Natural killer cell (primary cell): ENCODE results near the gene RPS27A. TPM values are rescaled to one million over a fixed set of nuclear protein-coding genes. Genes with fewer than 3 reads are reported as not detected.
"Not testable (repeated sequence)": the region's sequence is repeated elsewhere in the genome, so short reads cannot be mapped to it uniquely, and the experiment has no call there.

Source experiments
- ATAC-seq, 3 donors: fragments of 150-1000 bp in 2 of 3; fragments of 200-7000 bp in 1 of 3; cut with Tn5 transposase; 1 replicate in 1 of 3; 2 replicates in 2 of 3; pipeline ENCODE4 v1.10.0; 2021; ENCODE audit warnings: mild to moderate bottlenecking in 2 of 3, moderate library complexity in 2 of 3
- DNase-seq, 2 donors: peaks; one replicate each; pipeline versions ENCODE4 v3.0.0 to v3.0.0-alpha.2; 2013 to 2021; ENCODE audit warnings: mixed read lengths in 1 of 2
- H3K27ac ChIP-seq: one replicate; pipeline ENCODE4 v1.5.1; 2013; ENCODE audit warnings: mild to moderate bottlenecking, low read length
- H3K27me3 ChIP-seq: one replicate; pipeline ENCODE4 v1.6.1; 2013; ENCODE audit warnings: low read length; ENCODE audit not compliant: control insufficient read depth, insufficient read depth
- H3K36me3 ChIP-seq: one replicate; pipeline ENCODE4 v1.6.1; 2013; ENCODE audit warnings: low read length; ENCODE audit not compliant: control insufficient read depth, insufficient read depth
- H3K4me1 ChIP-seq: one replicate; pipeline ENCODE4 v1.6.1; 2013; ENCODE audit warnings: low read length; ENCODE audit not compliant: control insufficient read depth, insufficient read depth
- H3K4me3 ChIP-seq: one replicate; pipeline ENCODE4 v1.5.1; 2013; ENCODE audit warnings: low read length
- H3K9me3 ChIP-seq: one replicate; pipeline ENCODE4 v1.6.1; 2013; ENCODE audit warnings: low read length; ENCODE audit not compliant: control insufficient read depth, insufficient read depth
- H3K27ac Mint-ChIP-seq, 2 donors: one replicate each; pipeline ENCODE4 v1.8.0; 2022; ENCODE audit warnings: mild to moderate bottlenecking in 2 of 2, mixed read lengths in 2 of 2, moderate library complexity in 1 of 2
- H3K27me3 Mint-ChIP-seq, 2 donors: one replicate each; pipeline ENCODE4 v1.8.0; 2022; ENCODE audit warnings: low read depth in 2 of 2, mixed read lengths in 2 of 2
- H3K36me3 Mint-ChIP-seq: one replicate; pipeline ENCODE4 v1.8.0; 2022; ENCODE audit warnings: mixed read lengths
- H3K4me1 Mint-ChIP-seq, 2 donors: one replicate each; pipeline ENCODE4 v1.8.0; 2022; ENCODE audit warnings: mixed read lengths in 2 of 2
- H3K4me3 Mint-ChIP-seq: one replicate; pipeline ENCODE4 v1.8.0; 2022; ENCODE audit warnings: mild to moderate bottlenecking, moderate library complexity, mixed read lengths
- H3K9me3 Mint-ChIP-seq, 2 donors: one replicate each; pipeline ENCODE4 v1.8.0; 2022; ENCODE audit warnings: mixed read lengths in 2 of 2
- WGBS: methylation state at CpG from one replicate; pipeline ENCODE4 v1.1.7; 2013; ENCODE audit warnings: missing lambda C conversion rate; ENCODE audit not compliant: insufficient coverage; 5-methylcytosine and 5-hydroxymethylcytosine counted together
- intact Hi-C: fragments of 100-400 bp; cut with micrococcal nuclease; formaldehyde crosslinking; loops from one replicate; pipeline ENCODE4 v1.14.2; 2022
- total RNA-seq, 4 donors: library from RNA; stranded (reverse); fragments of 120-200 nt in 1 of 4; gene quantifications; one replicate each; pipeline versions ENCODE4 v1.2.3 to v1.2.4, GENCODE V29; 2013 to 2022
- TF ChIP-seq, protein P1 (sequence below): fragments of 200-600 bp; IDR thresholded peaks from one replicate; pipeline ENCODE4 v1.8.0; 2022; ENCODE audit warnings: antibody characterized with exemption

Gene RPS27A
- total RNA-seq, 3 donors from 2014 or later (not counting 1 experiment from before 2014, with no cell fraction given), result 830 to 1,009 (median 939) TPM

DNA sequence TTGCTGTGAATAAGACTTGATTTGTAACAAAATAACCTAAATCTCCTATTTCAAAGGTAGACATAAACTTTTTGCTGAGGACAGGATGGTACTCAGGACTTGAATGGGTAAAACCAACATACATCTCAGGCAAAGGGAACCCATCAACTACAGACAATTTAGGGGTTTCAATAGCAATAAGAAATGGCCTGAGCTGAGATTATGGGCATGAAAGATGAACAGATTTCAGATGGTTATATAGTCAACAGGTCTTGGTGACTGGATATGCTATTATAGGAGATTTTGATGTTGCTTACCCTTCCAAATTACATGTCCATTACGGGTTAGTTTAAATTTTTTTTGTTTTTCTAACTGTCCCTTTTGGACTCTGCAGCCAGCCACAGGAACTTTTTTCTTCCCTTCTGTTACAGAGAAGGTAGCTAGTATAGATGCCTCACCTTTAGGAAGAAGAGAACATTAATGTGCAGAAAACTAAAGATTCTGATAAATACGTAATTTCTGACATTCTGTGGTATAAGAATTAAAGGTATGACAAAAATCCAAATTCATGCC lies 4.6 kb downstream of the RPS27A start:
- WGBS, result no CpG with 5 or more reads among the region's 2 CpGs
- no peak for ATAC-seq
- H3K27me3 Mint-ChIP-seq, result no peaks in the 10 kb centered on the region
- H3K9me3 ChIP-seq, result no peaks in the 10 kb centered on the region
- H3K36me3 Mint-ChIP-seq, result peaks cover 6% of the 10 kb centered on the region
- H3K36me3 ChIP-seq, result peaks cover 47% of the 10 kb centered on the region
- H3K27ac ChIP-seq, result no peak overlapping the region
- TF ChIP-seq, protein P1, sequence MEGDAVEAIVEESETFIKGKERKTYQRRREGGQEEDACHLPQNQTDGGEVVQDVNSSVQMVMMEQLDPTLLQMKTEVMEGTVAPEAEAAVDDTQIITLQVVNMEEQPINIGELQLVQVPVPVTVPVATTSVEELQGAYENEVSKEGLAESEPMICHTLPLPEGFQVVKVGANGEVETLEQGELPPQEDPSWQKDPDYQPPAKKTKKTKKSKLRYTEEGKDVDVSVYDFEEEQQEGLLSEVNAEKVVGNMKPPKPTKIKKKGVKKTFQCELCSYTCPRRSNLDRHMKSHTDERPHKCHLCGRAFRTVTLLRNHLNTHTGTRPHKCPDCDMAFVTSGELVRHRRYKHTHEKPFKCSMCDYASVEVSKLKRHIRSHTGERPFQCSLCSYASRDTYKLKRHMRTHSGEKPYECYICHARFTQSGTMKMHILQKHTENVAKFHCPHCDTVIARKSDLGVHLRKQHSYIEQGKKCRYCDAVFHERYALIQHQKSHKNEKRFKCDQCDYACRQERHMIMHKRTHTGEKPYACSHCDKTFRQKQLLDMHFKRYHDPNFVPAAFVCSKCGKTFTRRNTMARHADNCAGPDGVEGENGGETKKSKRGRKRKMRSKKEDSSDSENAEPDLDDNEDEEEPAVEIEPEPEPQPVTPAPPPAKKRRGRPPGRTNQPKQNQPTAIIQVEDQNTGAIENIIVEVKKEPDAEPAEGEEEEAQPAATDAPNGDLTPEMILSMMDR, result no peak
- intact Hi-C loops, result loop anchor here (10.0 kb wide), 1 partner anchor 378 kb away; the partner anchor contains the start of gene PPP4R3B
- H3K27me3 ChIP-seq, result no peaks in the 10 kb centered on the region
- H3K27ac Mint-ChIP-seq, result peak overlapping the region in 1 of 2 donors; percentile 100
- H3K9me3 Mint-ChIP-seq, result no peaks in the 10 kb centered on the region
- no peak overlapping the region for H3K4me3 ChIP-seq
- H3K4me3 Mint-ChIP-seq, result no peak overlapping the region
- no peak for DNase-seq
- H3K4me1 ChIP-seq, result peaks cover 12% of the 10 kb centered on the region
- H3K4me1 Mint-ChIP-seq, result peaks cover 26 to 33% of the 10 kb centered on the region in 2 donors

DNA sequence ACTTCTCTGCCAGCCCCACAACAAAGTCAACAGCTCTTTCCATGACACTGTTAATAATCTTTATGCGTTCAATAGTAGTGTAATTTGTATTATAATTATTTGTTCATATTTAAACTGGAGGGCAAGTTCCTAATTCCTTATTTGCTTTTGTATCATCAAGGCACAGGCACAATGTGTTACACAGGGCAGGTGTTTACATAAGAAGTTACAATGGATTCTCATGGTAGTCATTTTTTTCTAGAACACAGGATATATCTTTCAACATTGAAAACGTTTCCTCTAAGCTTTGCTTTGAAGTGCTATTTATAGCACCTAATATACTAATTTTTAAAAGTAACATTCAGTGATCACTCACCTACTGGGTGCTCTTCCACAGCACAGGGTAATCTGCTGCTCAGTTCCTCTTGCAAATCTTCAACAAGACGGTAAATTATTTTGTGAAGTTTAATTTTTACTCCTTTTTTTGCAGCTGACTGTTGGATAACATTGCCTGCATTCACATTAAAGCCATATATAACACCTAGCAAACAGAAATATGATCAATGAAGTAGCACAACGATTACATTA lies 7.3 kb downstream of the RPS27A start:
- ATAC-seq, result no peak
- TF ChIP-seq, protein P1, result no peak
- DNase-seq, result no peak
- Histone ChIP-seq H3K4me1 (no peaks in the 10 kb centered on the region), H3K27ac (no peak overlapping the region), H3K9me3 (no peaks in the 10 kb centered on the region), H3K27me3 (no peaks in the 10 kb centered on the region), H3K4me3 (no peak overlapping the region), H3K36me3 (peaks cover 59% of the 10 kb centered on the region)
- no peak overlapping the region for H3K4me3 Mint-ChIP-seq
- no peaks in the 10 kb centered on the region for H3K9me3 Mint-ChIP-seq
- WGBS, result 78% methylated on average over 2 of the region's 4 CpGs
- H3K27ac Mint-ChIP-seq, result no peak overlapping the region
- intact Hi-C loops, result loop anchor here (10.0 kb wide), 1 partner anchor 375 kb away; the partner anchor contains the start of gene PPP4R3B
- H3K27me3 Mint-ChIP-seq, result no peaks in the 10 kb centered on the region
- peaks cover 6% of the 10 kb centered on the region for H3K36me3 Mint-ChIP-seq
- H3K4me1 Mint-ChIP-seq, result peaks cover 1 to 12% of the 10 kb centered on the region in 2 donors

DNA sequence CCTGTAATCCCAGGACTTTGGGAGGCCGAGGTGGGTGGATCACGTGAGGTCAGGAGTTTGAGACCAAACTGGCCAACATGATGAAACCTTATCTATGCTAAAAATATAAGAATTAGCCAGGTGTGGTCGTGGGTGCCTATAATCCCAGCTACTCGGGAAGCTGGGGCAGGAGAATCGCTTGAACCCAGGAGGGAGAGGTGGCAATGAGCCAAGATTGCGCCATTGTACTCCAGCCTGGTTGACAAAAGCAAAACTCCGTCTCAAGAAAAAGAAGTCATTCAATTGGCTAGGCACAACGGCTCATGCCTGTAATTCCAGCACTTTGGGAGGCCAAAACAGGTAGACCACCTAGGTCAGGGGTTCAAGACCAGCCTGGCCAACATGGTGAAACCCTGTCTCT lies 9.1 kb downstream of the RPS27A start:
- H3K27ac Mint-ChIP-seq, H3K27ac ChIP-seq, H3K9me3 Mint-ChIP-seq, ATAC-seq, DNase-seq, H3K4me3 Mint-ChIP-seq, H3K9me3 ChIP-seq, H3K27me3 ChIP-seq, H3K4me1 Mint-ChIP-seq, H3K27me3 Mint-ChIP-seq, intact Hi-C loops, H3K4me3 ChIP-seq, H3K36me3 Mint-ChIP-seq, H3K4me1 ChIP-seq: not testable (repeated sequence)
- 97% methylated on average over 8 of the region's 8 CpGs for WGBS
- H3K36me3 ChIP-seq, result peaks cover 50% of the 10 kb centered on the region

DNA sequence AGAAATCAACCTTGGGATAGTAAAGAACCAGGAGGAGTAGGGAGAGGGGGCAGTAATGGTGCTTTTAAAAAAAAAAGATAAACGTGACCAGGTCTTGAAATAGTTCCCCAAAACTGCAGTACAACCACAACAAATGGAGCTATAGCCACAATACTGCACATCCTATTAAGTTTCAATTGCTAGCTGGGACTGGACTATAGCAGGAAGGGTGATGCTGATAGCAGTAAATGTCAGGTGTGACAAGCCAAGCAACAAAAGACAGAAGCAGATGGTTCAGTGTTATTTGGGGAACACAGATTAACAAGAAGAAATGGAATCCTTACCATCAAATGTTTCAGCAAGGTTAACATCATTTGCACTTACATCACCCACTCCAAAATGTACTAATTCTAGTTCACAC lies 10.1 kb downstream of the RPS27A start:
- no CpG with 5 or more reads among the region's 1 CpG for WGBS
- Mint-ChIP-seq H3K27me3 (no peaks in the 10 kb centered on the region), H3K36me3 (peaks cover 6% of the 10 kb centered on the region), H3K27ac (no peak overlapping the region), H3K4me3 (no peak overlapping the region), H3K9me3 (no peaks in the 10 kb centered on the region), H3K4me1 (peaks cover 0 to 4% of the 10 kb centered on the region in 2 donors)
- no peaks in the 10 kb centered on the region for H3K4me1 ChIP-seq
- H3K9me3 ChIP-seq, result no peaks in the 10 kb centered on the region
- H3K27ac ChIP-seq, result no peak overlapping the region
- TF ChIP-seq, protein P1, result no peak
- intact Hi-C loops, result no loop called here
- no peak for DNase-seq
- no peaks in the 10 kb centered on the region for H3K27me3 ChIP-seq
- ATAC-seq, result no peak
- no peak overlapping the region for H3K4me3 ChIP-seq
- H3K36me3 ChIP-seq, result peaks cover 44% of the 10 kb centered on the region
